ENCODE results near the gene MYO18A.

- no peak for TF ChIP-seq CTCF (IDR thresholded peaks at IDR 0.05; ENCODE audit: poor library complexity)
- no peak for TF ChIP-seq EZH2 (IDR thresholded peaks at IDR 0.05; ENCODE audit: borderline replicate concordance)
- TF ChIP-seq EZH2phosphoT487 (IDR thresholded peaks at IDR 0.05; ENCODE audit: low read depth, severe bottlenecking, unreplicated experiment) = no peak
Measured at GRCh38 chr17:29080323-29080722, 99.9 kb downstream of the MYO18A start.
